HG02852 (cell line): ENCODE data around the gene ZMIZ1.

Experiments
- ATAC-seq: cut with Tn5 transposase; IDR thresholded peaks from one replicate; pipeline ENCODE4 v1.9.1; 2021; ENCODE audit warnings: mild to moderate bottlenecking, moderate library complexity; ENCODE audit not compliant: unreplicated experiment

The ZMIZ1 gene

GRCh38 chr10:79200346-79200745 lies 131.6 kb downstream of the ZMIZ1 start:
- no peak for ATAC-seq

- no peak for ATAC-seq
Measured at GRCh38 chr10:79201706-79202105, 132.9 kb downstream of the ZMIZ1 start.

GRCh38 chr10:79202188-79203013 lies 133.6 kb downstream of the ZMIZ1 start:
- no peak for ATAC-seq

- no peak for ATAC-seq
Measured at GRCh38 chr10:79203014-79203644, 134.4 kb downstream of the ZMIZ1 start.

GRCh38 chr10:79203833-79204232 lies 135.1 kb downstream of the ZMIZ1 start:
- no peak for ATAC-seq

GRCh38 chr10:79206300-79207095 lies 137.7 kb downstream of the ZMIZ1 start:
- ATAC-seq, result no peak

- no peak for ATAC-seq
Measured at GRCh38 chr10:79207096-79207357, 138.3 kb downstream of the ZMIZ1 start.

GRCh38 chr10:79207726-79208125 lies 139.0 kb downstream of the ZMIZ1 start:
- ATAC-seq, result no peak

- no peak for ATAC-seq
Measured at GRCh38 chr10:79208251-79208983, 139.7 kb downstream of the ZMIZ1 start.

GRCh38 chr10:79209340-79209739 lies 140.6 kb downstream of the ZMIZ1 start:
- ATAC-seq, result no peak

GRCh38 chr10:79209831-79210230 lies 141.1 kb downstream of the ZMIZ1 start:
- no peak for ATAC-seq

- no peak for ATAC-seq
Measured at GRCh38 chr10:79210672-79211071, 141.9 kb downstream of the ZMIZ1 start.

- no peak for ATAC-seq
Measured at GRCh38 chr10:79211616-79212015, 142.8 kb downstream of the ZMIZ1 start.

- ATAC-seq, result no peak
Measured at GRCh38 chr10:79215531-79215930, 146.8 kb downstream of the ZMIZ1 start.

GRCh38 chr10:79219322-79219957 lies 150.7 kb downstream of the ZMIZ1 start:
- ATAC-seq, result no peak

GRCh38 chr10:79220307-79220706 lies 151.5 kb downstream of the ZMIZ1 start:
- no peak for ATAC-seq

- no peak for ATAC-seq
Measured at GRCh38 chr10:79221110-79222051, 152.6 kb downstream of the ZMIZ1 start.

- ATAC-seq, result no peak
Measured at GRCh38 chr10:79222186-79222585, 153.4 kb downstream of the ZMIZ1 start.
